Activated gamma-delta T cell (primary cell): ENCODE data around the gene PRR23C.
A peak's percentile ranks its signal among the peaks of the same experiment; 100 is the strongest.

Source experiments
- DNase-seq: peaks from one replicate; lab custom pipeline; 2025; lab: John Stamatoyannopoulos, UW

The PRR23C gene

GRCh38 chr3:139005356-139005993 is 39.2 kb downstream of the PRR23C start:
- DNase-seq: peak; percentile 2

DNA sequence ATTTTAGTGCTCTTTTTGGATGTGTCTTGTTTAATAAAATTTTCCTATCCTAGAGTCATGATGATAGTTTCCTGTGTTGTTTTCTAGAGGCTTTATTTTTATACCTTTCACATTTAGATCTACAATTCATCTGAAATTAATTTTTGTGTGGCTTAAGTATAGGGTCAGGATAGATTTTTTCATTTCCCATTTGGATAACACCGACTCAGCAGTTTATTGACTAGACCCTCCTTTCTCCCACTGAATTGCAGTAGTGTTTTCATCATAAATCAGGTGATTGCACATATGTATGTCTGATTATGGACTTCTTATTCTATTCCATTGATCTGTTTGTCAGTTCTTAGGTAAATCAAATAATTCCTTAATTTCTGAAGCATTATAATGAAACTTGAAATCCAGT is 49.0 kb downstream of the PRR23C start:
- DNase-seq: no peak
